ENCODE data around the gene NXPH3. TPM values are rescaled to one million over a fixed set of nuclear protein-coding genes. Genes with fewer than 3 reads are reported as not detected.

The NXPH3 gene
- total RNA-seq, 1 experiment from 2014 or later, result 0.10 TPM

DNA sequence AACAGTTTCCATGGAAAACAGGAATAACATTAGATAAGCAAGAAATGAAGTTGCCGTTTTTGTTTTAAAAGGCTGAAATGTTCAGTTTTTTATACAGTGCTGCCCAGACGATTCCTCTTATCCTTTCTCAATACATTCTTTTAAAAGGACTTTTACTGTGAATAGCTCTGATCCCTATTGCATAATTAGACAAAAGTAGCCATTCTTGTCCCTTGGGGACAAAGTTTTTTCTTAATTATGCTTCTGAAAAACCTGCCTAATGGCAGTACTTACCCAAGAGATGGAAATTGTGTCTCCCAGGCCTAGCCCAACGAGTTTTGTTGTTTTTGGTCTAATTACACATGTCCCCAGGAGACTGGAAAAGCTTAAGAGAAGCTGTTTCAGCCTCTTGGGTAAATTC lies 27.6 kb downstream of the NXPH3 start:
- H3K27me3 ChIP-seq (ENCODE audit: insufficient read depth, low read length), result no peaks in the 10 kb centered on the region
- no peak for TF ChIP-seq SIN3A (IDR thresholded peaks at IDR 0.05; ENCODE audit: low read depth)
- TF ChIP-seq SRF (IDR thresholded peaks at IDR 0.05; ENCODE audit: low read depth), result no peak
- TF ChIP-seq ELF1 (IDR thresholded peaks at IDR 0.05; ENCODE audit: borderline replicate concordance, low read depth), result no peak
- TF ChIP-seq EZH2phosphoT487 (IDR thresholded peaks at IDR 0.05; ENCODE audit: borderline replicate concordance), result no peak
- no peak for TF ChIP-seq CBX3 (IDR thresholded peaks at IDR 0.05; ENCODE audit: low read depth)
- no peak for TF ChIP-seq CEBPB (IDR thresholded peaks at IDR 0.05; ENCODE audit: low read depth)
- TF ChIP-seq EGR1 (IDR thresholded peaks at IDR 0.05; ENCODE audit: low read depth), result no peak
- no peak for TF ChIP-seq ZNF274 (IDR thresholded peaks at IDR 0.05; ENCODE audit: low read depth, low read length)
- TF ChIP-seq FOSL1 (IDR thresholded peaks at IDR 0.05; ENCODE audit: low read depth), result no peak
- no peak for TF ChIP-seq TCF7L2 (IDR thresholded peaks at IDR 0.05; ENCODE audit: borderline replicate concordance, extremely low read depth, insufficient read depth, insufficient read length)
- no peak for TF ChIP-seq SP1 (IDR thresholded peaks at IDR 0.05; ENCODE audit: low read depth)
- no peak for TF ChIP-seq POLR2A (IDR thresholded peaks at IDR 0.05; ENCODE audit: borderline replicate concordance, extremely low read depth, insufficient read depth, insufficient read length)
- TF ChIP-seq ATF3 (IDR thresholded peaks at IDR 0.05), result no peak
- no peak overlapping the region for H3K4me3 ChIP-seq (replicated peaks in 1 of 2; ENCODE audit: low read depth in 1 of 2, low read length in 2 of 2)
- H2AFZ ChIP-seq (ENCODE audit: low read depth, low read length, poor library complexity, severe bottlenecking), result no peak overlapping the region
- H3K4me2 ChIP-seq (ENCODE audit: low read length), result no peak overlapping the region
- ChIA-PET CTCF (no interaction called here), POLR2A (no interaction called here), RAD21 (ENCODE audit: low non-redundant PET in 1 of 2, low total read pairs in 2 of 2, uncharacterized antibody in 2 of 2, unreplicated experiment in 2 of 2) (no interaction called here)
- no peaks in the 10 kb centered on the region for H3K79me2 ChIP-seq (ENCODE audit: insufficient read depth, low read length)
- intact Hi-C loops (cut with micrococcal nuclease), result no loop called here
- DNase-seq (ENCODE audit: low read depth, low spot score), result no peak
- H3K9ac ChIP-seq (ENCODE audit: low read length), result no peak overlapping the region
- no peak overlapping the region for H3K27ac ChIP-seq (ENCODE audit: low read depth, low read length)
- no peaks in the 10 kb centered on the region for H3K9me3 ChIP-seq (ENCODE audit: control insufficient read depth in 1 of 2, insufficient read depth in 1 of 2, low read depth in 1 of 2, low read length in 2 of 2)
- H3K36me3 ChIP-seq (ENCODE audit: control insufficient read depth in 1 of 2, insufficient read depth in 2 of 2, low read length in 2 of 2), result peaks cover 27 to 50% of the 10 kb centered on the region in 2 experiments
- no peaks in the 10 kb centered on the region for H3K9me2 ChIP-seq (ENCODE audit: insufficient read depth)
- H4K20me1 ChIP-seq (ENCODE audit: insufficient read depth), result no peaks in the 10 kb centered on the region
- no TSS peak for BruUV-seq (replicated peaks)
- no peak for ATAC-seq
- no peaks in the 10 kb centered on the region for H3K4me1 ChIP-seq (ENCODE audit: control insufficient read depth in 1 of 2, insufficient read depth in 2 of 2, low read length in 2 of 2)

- ChIA-PET CTCF (no interaction called here), RAD21 (ENCODE audit: low non-redundant PET in 1 of 2, low total read pairs in 2 of 2, uncharacterized antibody in 2 of 2, unreplicated experiment in 2 of 2) (no interaction called here), POLR2A (no interaction called here)
- Histone ChIP-seq H3K9ac (ENCODE audit: low read length) (no peak overlapping the region), H3K4me1 (ENCODE audit: control insufficient read depth in 1 of 2, insufficient read depth in 2 of 2, low read length in 2 of 2) (no peaks in the 10 kb centered on the region), H2AFZ (ENCODE audit: low read depth, low read length, poor library complexity, severe bottlenecking) (no peak overlapping the region), H3K79me2 (ENCODE audit: insufficient read depth, low read length) (no peaks in the 10 kb centered on the region), H4K20me1 (ENCODE audit: insufficient read depth) (no peaks in the 10 kb centered on the region), H3K9me3 (ENCODE audit: control insufficient read depth in 1 of 2, insufficient read depth in 1 of 2, low read depth in 1 of 2, low read length in 2 of 2) (no peaks in the 10 kb centered on the region), H3K27ac (ENCODE audit: low read depth, low read length) (no peak overlapping the region), H3K4me2 (ENCODE audit: low read length) (no peak overlapping the region), H3K4me3 (replicated peaks in 1 of 2; ENCODE audit: low read depth in 1 of 2, low read length in 2 of 2) (no peak overlapping the region), H3K27me3 (ENCODE audit: insufficient read depth, low read length) (no peaks in the 10 kb centered on the region), H3K9me2 (ENCODE audit: insufficient read depth) (no peaks in the 10 kb centered on the region), H3K36me3 (ENCODE audit: control insufficient read depth in 1 of 2, insufficient read depth in 2 of 2, low read length in 2 of 2) (peaks cover 27 to 51% of the 10 kb centered on the region in 2 experiments)
- no peak for TF ChIP-seq ZFX (IDR thresholded peaks at IDR 0.05)
- no peak for TF ChIP-seq CBX3 (IDR thresholded peaks at IDR 0.05; ENCODE audit: low read depth)
- no peak for TF ChIP-seq YY1 (IDR thresholded peaks at IDR 0.05; ENCODE audit: extremely low read depth, insufficient replicate concordance, low read depth, low read length)
- no peak for TF ChIP-seq SRF (IDR thresholded peaks at IDR 0.05; ENCODE audit: low read depth)
- TF ChIP-seq ZNF274 (IDR thresholded peaks at IDR 0.05; ENCODE audit: low read depth, low read length), result no peak
- TF ChIP-seq CTCF (IDR thresholded peaks at IDR 0.05 in 2 of 3, conservative IDR thresholded peaks at IDR 0.05 in 1 of 3; ENCODE audit: borderline replicate concordance in 1 of 3, insufficient read depth in 1 of 3, low read depth in 2 of 3, low read length in 2 of 3), result peak in 1 of 3 experiments; percentile 23; a peak in 1 of 6 replicates
- BruUV-seq (replicated peaks), result no TSS peak
- intact Hi-C loops (cut with micrococcal nuclease), result no loop called here
- DNase-seq (ENCODE audit: low read depth, low spot score) (no peak), ATAC-seq (peak; percentile 42; the same call in 1 of the 2 replicates)
Observed at GRCh38 chr17:49603720-49604119, 28.0 kb downstream of the NXPH3 start.

All from HCT116 (cell line).